GM21515 (cell line): Measurements from ENCODE around the gene C1orf141.
"Not testable (repeated sequence)": the region's sequence is repeated elsewhere in the genome, so short reads cannot be mapped to it uniquely, and the experiment has no call there.

ENCODE experiments used
- ATAC-seq: cut with Tn5 transposase; IDR thresholded peaks from one replicate; pipeline ENCODE4 v1.9.1; 2021; ENCODE audit not compliant: unreplicated experiment

The C1orf141 gene

GRCh38 chr1:67134695-67135094 lies at the start of gene C1orf141:
Gene C1orf141 (minus strand): TSS chr1:67134970. CDS start chr1:67127240, 7,730 bp downstream.
- ATAC-seq = no peak

- no peak for ATAC-seq
These were observed 40.8 kb upstream of the C1orf141 start for GRCh38 chr1:67175530-67176087.

- no peak for ATAC-seq
These were observed 40.0 kb upstream of the C1orf141 start for GRCh38 chr1:67174716-67175284.

DNA sequence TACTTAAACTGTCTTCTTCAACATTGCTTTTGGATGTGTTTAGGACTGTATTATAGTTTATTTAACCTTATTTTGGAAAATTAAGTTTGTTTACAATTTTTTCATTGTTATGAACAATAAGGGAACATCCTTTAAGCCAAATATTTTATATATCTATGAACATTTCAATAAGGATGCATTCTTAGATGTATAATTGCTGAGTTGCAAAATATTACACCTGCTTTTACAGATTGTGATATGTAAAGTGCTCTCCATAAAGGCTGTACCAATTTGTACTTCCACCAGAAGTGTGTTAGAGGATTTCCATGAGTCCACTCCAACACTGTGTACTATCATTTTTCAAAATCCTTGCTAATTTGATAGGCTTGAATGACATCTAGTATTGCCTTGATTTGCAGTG lies 39.2 kb upstream of the C1orf141 start:
- ATAC-seq = no peak

DNA sequence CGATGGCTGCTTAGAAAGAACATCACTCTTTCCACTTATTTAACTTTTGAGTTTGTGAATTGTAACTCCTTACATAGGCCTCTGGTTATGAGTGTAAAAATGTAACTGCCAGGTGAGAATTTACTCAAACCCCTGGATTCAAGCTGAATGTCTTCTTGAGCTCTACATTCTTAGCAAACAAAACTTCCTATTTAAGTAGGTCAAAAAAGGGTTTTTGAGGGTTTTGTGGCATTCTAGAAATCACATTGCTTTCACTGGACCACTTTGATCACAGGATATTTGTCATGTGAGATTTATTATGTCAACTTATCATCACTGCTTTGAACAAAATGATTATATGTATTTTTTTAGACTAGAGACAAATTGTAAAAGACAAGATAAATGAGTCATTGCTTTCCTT lies 37.2 kb upstream of the C1orf141 start:
- ATAC-seq = no peak

DNA sequence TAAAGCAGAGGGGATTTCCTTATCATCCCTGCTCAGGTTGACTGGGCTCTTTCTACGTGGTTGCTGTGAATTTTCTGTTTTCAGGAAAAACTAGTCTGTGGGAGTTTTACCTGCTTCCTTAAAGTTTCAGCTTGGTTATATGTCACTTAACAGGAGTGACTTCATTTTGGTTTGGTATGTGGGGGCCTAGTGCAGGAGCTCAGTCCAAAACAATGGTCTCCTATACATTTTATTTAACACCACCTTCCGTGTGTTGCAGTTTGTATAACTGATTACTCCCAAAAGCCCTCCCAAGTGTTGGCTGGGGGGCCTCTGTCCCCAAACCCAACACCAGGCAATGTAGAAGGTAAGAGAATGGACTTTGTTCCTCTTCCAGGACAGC lies 36.8 kb upstream of the C1orf141 start:
- ATAC-seq = no peak

DNA sequence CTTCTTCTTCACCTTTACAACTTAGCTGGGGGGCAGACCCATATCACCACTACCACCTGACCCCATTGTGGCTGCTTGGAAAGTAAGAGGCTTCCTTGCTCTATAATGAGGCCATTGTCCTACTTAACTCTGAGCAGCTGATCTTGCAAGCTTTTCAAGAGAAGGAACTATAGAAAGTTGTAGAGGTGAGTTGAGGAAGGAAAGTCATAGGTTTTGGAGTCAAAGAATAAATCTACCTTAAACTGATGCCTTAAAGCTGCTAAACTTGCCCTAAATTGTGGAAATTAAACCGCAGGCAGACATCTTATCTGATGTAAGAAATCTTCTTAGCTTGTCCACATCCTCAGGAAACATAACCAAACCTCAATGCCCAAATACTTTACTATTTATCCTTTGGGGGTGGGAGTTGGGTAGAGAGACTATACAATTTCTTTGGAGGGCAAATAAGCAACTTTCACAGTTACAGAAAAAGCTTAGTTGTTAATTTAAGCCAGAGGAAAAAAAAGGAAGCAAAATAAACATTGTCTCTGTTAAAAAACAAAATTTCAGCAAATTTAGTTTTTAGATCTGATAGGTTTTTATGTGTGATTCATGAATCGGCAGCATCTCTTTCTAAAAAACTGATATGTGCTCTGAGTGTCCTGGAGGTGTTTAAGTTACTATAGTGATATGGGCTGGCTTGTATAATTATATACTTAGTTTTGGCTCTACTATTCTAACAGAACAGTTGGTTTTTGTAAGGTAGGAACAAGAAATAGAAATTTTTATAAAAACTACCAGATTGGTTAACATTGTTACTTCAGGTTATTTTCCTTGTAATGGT lies 36.2 kb upstream of the C1orf141 start:
- no peak for ATAC-seq

DNA sequence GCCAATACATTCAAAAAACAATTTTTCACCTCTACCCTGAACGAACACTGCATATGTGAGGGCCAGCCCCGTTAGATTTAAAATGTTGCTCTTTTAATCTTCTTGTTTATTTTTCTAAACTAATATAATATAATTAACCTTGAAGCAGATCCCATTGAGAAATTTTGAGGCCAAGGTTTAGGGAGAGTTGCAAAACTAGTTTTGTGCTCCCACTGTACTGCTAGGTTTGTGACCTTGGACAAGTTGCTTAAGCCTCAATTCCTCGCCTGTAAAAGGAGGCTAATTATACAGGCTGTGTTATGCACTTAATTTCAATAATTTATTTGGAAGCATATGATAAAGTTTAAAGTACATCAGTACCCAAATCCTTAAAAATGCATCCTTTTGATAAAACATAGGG lies 35.2 kb upstream of the C1orf141 start:
- no peak for ATAC-seq

DNA sequence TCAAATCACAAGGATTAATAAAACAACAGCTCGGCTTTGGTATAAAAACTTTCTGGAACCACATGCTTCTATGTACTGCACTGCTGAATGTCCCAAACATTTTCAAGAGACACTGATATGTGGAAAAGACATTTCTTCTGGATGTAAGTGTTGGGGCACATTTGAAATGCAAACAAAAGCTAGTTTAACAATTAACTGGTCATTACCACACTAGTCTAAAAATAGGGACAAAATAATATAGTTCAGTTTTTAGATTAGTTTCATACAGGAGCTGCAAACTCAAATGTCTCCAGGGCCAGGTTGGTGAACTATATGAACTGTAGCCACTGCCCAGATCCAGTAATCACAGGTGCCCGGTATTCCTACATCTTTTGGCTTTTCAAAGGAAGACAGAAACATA lies 34.7 kb upstream of the C1orf141 start:
- ATAC-seq = no peak

- ATAC-seq = peak; percentile 79
These were observed 31.4 kb upstream of the C1orf141 start, which contains the start of gene IL23R for GRCh38 chr1:67166196-67166595. Gene IL23R (plus strand): TSS chr1:67166454. CDS start chr1:67168121, 1,667 bp downstream.

- ATAC-seq = no peak
These were observed 30.8 kb upstream of the C1orf141 start for GRCh38 chr1:67165468-67166041.

GRCh38 chr1:67162954-67163353 lies 28.2 kb upstream of the C1orf141 start:
- ATAC-seq = peak; percentile 44

DNA sequence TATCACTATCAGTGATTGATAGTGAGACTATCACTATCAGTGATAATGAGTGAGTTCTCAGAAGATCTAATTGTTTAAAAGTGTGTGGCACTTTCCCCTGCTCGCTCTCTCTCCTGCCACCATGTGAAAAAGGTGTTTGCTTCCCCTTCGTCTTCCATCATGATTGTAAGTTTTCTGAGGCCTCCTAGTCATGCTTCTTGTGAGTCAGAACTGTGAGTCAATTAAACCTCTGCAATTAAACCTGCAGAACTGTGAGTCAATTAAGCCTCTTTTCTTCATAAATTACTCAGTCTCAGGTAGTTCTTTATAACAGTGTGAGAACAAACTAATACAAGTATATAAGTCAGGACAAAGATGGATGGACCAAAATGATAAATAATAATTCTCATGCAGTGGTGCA lies 24.5 kb upstream of the C1orf141 start:
- ATAC-seq = no peak

GRCh38 chr1:67158401-67158800 lies 23.6 kb upstream of the C1orf141 start:
- no peak for ATAC-seq

GRCh38 chr1:67150931-67151330 lies 16.2 kb upstream of the C1orf141 start:
- no peak for ATAC-seq

GRCh38 chr1:67149179-67149770 lies 14.5 kb upstream of the C1orf141 start:
- ATAC-seq = peak; percentile 94

- peak; percentile 13 for ATAC-seq
These were observed 13.9 kb upstream of the C1orf141 start for GRCh38 chr1:67148516-67149178.

GRCh38 chr1:67147973-67148372 lies 13.2 kb upstream of the C1orf141 start:
- not testable (repeated sequence) for ATAC-seq

DNA sequence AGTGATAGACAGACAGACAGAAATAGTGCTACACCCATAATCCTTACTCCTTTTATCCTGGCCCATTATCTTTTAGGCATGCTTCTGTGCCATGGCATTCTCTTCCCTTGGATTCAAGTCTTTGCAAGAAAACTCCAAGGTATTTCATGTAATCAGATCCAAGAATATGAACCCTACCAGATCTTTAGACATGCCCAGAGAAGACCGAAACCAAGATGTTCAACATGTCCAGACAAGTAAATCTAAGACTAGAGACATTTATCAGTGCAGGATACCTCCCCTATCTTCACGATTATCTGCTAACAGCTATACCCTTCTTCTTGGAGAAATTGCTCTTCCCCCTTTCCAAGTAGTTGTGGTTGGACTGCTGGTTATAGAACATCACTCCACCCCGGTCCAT lies 11.8 kb upstream of the C1orf141 start:
- no peak for ATAC-seq

DNA sequence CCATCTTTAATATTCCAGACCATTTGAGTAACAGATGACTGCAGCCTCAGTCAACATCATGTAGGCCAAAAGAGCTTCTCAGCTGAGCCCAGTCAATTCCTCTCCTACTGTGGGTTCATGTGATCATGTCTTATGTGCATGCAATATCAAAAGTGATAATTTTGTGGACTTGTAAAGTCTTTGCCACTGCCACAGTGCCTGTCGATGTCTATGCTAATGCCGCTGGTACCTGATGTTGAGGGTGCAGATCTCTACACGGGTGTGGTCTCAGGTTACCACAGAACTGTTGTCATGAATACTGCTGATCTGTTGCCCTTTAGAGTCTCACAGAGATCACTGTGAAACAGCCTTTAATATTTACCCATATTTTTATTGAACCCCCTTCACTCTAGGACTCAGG lies 11.3 kb upstream of the C1orf141 start:
- ATAC-seq = no peak

DNA sequence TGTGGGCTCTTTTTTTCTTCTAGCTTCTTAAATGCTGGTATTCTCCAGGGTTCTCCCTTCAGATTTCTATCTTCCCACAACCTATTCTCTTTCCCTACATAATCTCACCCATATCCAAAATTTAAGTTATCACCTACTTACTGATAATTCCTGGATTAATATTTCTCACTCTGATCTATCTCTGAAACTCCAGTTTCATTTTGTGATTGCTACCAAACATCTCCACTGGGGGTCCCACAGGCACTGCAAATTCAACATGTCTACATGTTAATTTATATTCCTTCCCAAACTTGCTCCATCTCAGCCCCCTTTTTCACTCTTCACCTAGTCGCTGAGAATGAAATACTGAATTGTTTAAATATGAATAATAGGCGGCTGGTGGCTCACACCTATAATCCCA lies 9.9 kb upstream of the C1orf141 start:
- no peak for ATAC-seq
